ENCODE results near the gene FAM240B.

Gene FAM240B

DNA sequence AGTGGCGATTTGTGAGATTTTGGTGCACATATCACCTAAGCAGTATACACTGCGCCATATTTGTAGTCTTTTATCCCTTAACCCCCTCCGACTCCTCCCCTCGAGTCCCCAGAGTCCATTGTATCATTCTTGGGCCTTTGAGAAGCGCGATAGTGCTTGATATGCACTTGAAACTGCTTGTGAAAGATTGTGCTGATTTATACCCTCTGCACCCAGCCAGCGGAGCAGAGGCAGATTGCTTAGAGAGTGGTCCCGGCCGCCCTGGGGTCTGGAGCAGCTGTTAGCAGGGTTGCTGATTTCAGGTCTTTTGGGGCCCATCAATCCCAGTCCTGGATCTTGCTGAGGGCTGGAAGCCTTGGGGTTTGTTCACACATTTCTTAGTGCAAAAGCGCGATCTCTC is 13.0 kb upstream of the FAM240B start:
- DNase-seq (ENCODE audit: low read depth) = no peak
- H3K4me3 ChIP-seq (ENCODE audit: control insufficient read depth, low read depth, low read length) = no peak overlapping the region
- TF ChIP-seq, protein P1, sequence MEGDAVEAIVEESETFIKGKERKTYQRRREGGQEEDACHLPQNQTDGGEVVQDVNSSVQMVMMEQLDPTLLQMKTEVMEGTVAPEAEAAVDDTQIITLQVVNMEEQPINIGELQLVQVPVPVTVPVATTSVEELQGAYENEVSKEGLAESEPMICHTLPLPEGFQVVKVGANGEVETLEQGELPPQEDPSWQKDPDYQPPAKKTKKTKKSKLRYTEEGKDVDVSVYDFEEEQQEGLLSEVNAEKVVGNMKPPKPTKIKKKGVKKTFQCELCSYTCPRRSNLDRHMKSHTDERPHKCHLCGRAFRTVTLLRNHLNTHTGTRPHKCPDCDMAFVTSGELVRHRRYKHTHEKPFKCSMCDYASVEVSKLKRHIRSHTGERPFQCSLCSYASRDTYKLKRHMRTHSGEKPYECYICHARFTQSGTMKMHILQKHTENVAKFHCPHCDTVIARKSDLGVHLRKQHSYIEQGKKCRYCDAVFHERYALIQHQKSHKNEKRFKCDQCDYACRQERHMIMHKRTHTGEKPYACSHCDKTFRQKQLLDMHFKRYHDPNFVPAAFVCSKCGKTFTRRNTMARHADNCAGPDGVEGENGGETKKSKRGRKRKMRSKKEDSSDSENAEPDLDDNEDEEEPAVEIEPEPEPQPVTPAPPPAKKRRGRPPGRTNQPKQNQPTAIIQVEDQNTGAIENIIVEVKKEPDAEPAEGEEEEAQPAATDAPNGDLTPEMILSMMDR (conservative IDR thresholded peaks at IDR 0.05; ENCODE audit: control insufficient read depth, insufficient read depth, low read depth, low read length) = no peak

DNA sequence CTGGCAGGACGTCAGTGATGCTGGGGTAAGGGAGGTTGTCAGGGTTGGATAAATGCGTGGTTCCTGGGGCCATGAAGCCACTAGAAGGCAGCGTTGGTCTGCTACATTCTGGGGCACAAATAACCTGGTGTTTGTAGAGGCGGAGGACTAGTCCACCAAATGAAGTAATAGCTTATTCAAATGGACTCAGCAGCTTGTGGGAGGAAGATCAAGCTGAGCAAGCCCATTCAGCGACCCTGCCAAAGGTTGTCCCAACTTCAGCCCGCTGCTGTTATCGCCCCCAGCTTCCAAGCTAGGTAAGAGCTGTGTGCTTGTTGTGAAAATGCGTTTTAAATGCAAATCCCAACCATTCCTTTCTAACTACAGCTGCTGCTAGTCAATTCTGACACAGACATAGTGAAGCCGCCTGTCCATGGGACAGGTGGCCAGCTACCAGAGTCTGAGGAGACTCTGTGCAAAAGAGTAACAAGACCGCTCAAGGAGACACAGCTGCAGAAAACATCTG is 7.6 kb upstream of the FAM240B start:
- H3K4me3 ChIP-seq (ENCODE audit: control insufficient read depth, low read depth, low read length) = no peak overlapping the region
- TF ChIP-seq, protein P1 (conservative IDR thresholded peaks at IDR 0.05; ENCODE audit: control insufficient read depth, insufficient read depth, low read depth, low read length) = peak; percentile 30
- DNase-seq (ENCODE audit: low read depth) = peak; percentile 21

DNA sequence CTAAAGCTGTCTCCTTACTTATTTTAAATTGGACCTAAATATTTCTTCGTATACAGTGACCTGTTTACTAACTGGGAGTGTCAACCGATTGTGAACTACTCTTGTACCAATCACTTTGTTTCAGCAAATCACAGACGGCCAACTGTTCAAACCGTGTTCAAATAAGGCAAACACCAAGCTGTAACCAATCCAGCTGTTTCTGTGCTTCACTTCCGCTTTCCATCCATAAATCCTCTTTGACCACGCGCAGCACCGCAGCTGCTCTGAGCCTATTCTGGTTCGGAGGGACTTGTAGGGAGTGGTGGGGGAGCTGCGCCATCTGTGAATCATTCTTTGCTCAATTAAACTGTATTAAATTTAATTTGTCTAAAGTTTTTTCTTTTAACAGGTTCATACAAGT is 4.8 kb upstream of the FAM240B start:
- no peak for DNase-seq (ENCODE audit: low read depth)
- H3K4me3 ChIP-seq (ENCODE audit: control insufficient read depth, low read depth, low read length) = no peak overlapping the region
- TF ChIP-seq, protein P1 (conservative IDR thresholded peaks at IDR 0.05; ENCODE audit: control insufficient read depth, insufficient read depth, low read depth, low read length) = no peak

DNA sequence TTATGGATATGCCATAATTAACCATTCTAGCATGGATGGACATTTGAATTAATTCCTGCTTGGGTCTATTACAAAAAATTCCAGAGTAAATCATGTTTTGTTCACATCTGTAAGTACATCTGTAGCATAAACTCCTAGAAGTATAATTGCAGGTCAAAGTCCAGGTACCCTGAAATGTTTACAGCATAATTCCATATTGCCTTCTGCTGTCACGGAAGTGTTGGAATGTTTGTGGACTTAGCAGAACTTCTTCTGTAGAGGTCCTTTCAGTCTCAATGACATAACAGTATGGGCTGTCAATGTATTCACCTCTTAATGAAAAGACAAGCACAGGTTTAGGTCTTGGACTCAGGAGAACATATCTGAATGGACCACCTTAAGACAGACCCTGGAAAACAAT is 1.8 kb downstream of the FAM240B start:
- no peak overlapping the region for H3K4me3 ChIP-seq (ENCODE audit: control insufficient read depth, low read depth, low read length)
- no peak for DNase-seq (ENCODE audit: low read depth)
- TF ChIP-seq, protein P1 (conservative IDR thresholded peaks at IDR 0.05; ENCODE audit: control insufficient read depth, insufficient read depth, low read depth, low read length) = no peak

DNA sequence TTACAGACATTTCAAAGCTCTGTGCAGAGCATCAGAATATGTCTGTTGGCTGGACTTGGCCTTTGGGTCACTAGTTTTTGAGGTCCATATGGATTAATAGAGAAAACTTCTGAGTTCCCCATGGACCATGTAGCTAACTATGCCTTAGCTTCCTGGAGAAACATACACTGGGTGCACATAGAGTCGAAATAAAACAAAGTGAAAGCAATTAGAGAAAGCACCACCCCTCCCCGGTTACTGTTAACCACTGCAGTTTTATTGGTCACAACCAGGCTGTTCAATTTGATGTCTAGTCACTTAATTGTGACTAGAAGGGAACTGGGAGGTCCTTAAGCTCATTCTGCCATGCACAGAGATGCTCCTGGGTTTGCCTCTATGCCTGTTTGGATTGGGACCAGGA is 4.2 kb downstream of the FAM240B start:
- no peak overlapping the region for H3K4me3 ChIP-seq (ENCODE audit: control insufficient read depth, low read depth, low read length)
- TF ChIP-seq, protein P1 (conservative IDR thresholded peaks at IDR 0.05; ENCODE audit: control insufficient read depth, insufficient read depth, low read depth, low read length) = no peak
- no peak for DNase-seq (ENCODE audit: low read depth)

DNA sequence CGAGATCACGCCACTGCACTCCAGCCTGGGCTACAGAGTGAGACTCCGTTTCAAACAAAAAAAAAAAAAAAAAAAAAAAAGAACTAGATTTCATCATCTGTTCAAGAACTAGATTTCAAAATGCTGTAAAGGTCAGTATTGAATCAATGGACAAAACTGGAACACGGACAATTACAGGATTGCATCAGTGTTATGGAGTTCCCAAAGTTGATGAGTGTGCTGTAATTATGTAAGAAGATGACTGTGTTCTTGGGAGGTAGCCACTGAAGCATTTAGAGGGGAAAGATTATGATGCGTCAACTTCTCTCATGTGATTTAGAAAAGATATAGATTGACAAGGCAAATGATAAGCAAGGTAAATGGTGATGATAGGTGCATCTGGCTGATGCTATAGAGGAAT is 6.5 kb downstream of the FAM240B start:
- DNase-seq (ENCODE audit: low read depth) = peak; percentile 96
- H3K4me3 ChIP-seq (ENCODE audit: control insufficient read depth, low read depth, low read length) = no peak overlapping the region
- TF ChIP-seq, protein P1 (conservative IDR thresholded peaks at IDR 0.05; ENCODE audit: control insufficient read depth, insufficient read depth, low read depth, low read length) = no peak

DNA sequence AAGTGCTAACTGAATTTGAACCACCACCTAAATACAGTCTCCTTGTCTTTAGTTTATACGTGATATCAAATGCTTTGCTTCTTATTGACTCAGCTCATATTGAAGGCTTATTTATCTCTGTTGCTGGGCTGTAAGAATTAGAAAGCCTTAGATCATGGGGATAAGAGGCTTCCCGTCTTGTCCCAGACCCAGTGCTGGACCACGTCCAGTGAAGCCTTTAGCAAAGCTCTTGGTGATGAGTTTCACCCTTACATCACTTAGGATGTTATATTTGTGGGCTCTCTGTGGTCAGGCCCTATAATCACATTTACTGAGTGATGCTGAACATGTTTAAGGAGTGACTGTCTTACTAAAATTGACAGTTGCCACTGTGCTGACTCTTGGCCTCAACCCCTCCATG is 11.2 kb downstream of the FAM240B start:
- TF ChIP-seq, protein P1 (conservative IDR thresholded peaks at IDR 0.05; ENCODE audit: control insufficient read depth, insufficient read depth, low read depth, low read length) = no peak
- no peak overlapping the region for H3K4me3 ChIP-seq (ENCODE audit: control insufficient read depth, low read depth, low read length)
- DNase-seq (ENCODE audit: low read depth) = peak; percentile 9

All from fibroblast of mammary gland (primary cell).